ENCODE measurements around the gene RPS6KB2.

Gene RPS6KB2

GRCh38 chr11:67384851-67385366 is 43.4 kb upstream of the RPS6KB2 start:
- H3K4me3 ChIP-seq (ENCODE audit: control insufficient read depth, low read depth, low read length) = no peak overlapping the region
- DNase-seq (ENCODE audit: low read depth) = no peak

GRCh38 chr11:67387069-67387468 is 41.2 kb upstream of the RPS6KB2 start:
- no peak for TF ChIP-seq CTCF (IDR thresholded peaks at IDR 0.05; ENCODE audit: control insufficient read depth, insufficient read depth, low read depth, low read length, missing control alignments)
- no peak overlapping the region for H3K4me3 ChIP-seq (ENCODE audit: control insufficient read depth, low read depth, low read length)
- DNase-seq (ENCODE audit: low read depth) = no peak

More at GRCh38 chr11:67384851-67385366, 43.4 kb upstream of the RPS6KB2 start:
- TF ChIP-seq CTCF (IDR thresholded peaks at IDR 0.05; ENCODE audit: control insufficient read depth, insufficient read depth, low read depth, low read length, missing control alignments) = no peak

- no peak for DNase-seq (ENCODE audit: low read depth)
- no peak for TF ChIP-seq CTCF (IDR thresholded peaks at IDR 0.05; ENCODE audit: control insufficient read depth, insufficient read depth, low read depth, low read length, missing control alignments)
- H3K4me3 ChIP-seq (ENCODE audit: control insufficient read depth, low read depth, low read length) = no peak overlapping the region
Observed at GRCh38 chr11:67387518-67387917, 40.8 kb upstream of the RPS6KB2 start.

- peak; percentile 66 for TF ChIP-seq CTCF (IDR thresholded peaks at IDR 0.05; ENCODE audit: control insufficient read depth, insufficient read depth, low read depth, low read length, missing control alignments)
- no peak overlapping the region for H3K4me3 ChIP-seq (ENCODE audit: control insufficient read depth, low read depth, low read length)
- DNase-seq (ENCODE audit: low read depth) = no peak
Observed at GRCh38 chr11:67389477-67389876, 38.8 kb upstream of the RPS6KB2 start.

- no peak for DNase-seq (ENCODE audit: low read depth)
- H3K4me3 ChIP-seq (ENCODE audit: control insufficient read depth, low read depth, low read length) = peak overlapping the region; percentile 94
- no peak for TF ChIP-seq CTCF (IDR thresholded peaks at IDR 0.05; ENCODE audit: control insufficient read depth, insufficient read depth, low read depth, low read length, missing control alignments)
Observed at GRCh38 chr11:67390947-67391303, 37.4 kb upstream of the RPS6KB2 start.

GRCh38 chr11:67391304-67392182 is 36.8 kb upstream of the RPS6KB2 start, which contains the start of gene RAD9A:
TSS of gene RAD9A (plus strand) at chr11:67391986. CDS start at chr11:67392045, 59 bp downstream.
- peak; percentile 47 for DNase-seq (ENCODE audit: low read depth)
- no peak for TF ChIP-seq CTCF (IDR thresholded peaks at IDR 0.05; ENCODE audit: control insufficient read depth, insufficient read depth, low read depth, low read length, missing control alignments)
- H3K4me3 ChIP-seq (ENCODE audit: control insufficient read depth, low read depth, low read length) = peak within 1 kb of the TSS; percentile 94
